SK-N-SH (cell line): ENCODE data around the gene IFNA16. TPM values are rescaled to one million over a fixed set of nuclear protein-coding genes. Genes with fewer than 3 reads are reported as not detected.
A peak's percentile ranks its signal among the peaks of the same experiment; 100 is the strongest.
"Not testable (repeated sequence)": the region's sequence is repeated elsewhere in the genome, so short reads cannot be mapped to it uniquely, and the experiment has no call there.

Source experiments
- CTCF ChIA-PET: fragments of 300-600, 350-600 bp; formaldehyde crosslinking; extraction: SDS; loops from one replicate; lab custom pipeline; 2021; lab: Yijun Ruan, JAX
- POLR2A ChIA-PET: fragments of 350-600 bp; sonication (Branson Sonifier 250); formaldehyde crosslinking; extraction: SDS; loops from one replicate; lab custom pipeline; 2020; ENCODE audit warnings: antibody characterized with exemption, inconsistent platforms; lab: Yijun Ruan, JAX
- DNase-seq: peaks from one replicate; pipeline ENCODE4 v3.0.0; 2012
- H2AFZ ChIP-seq: fragments of 200-600 bp; sonication (generic); 2 replicates; pipeline ENCODE4 v1.8.1; 2016; ENCODE audit warnings: antibody characterized with exemption, mild to moderate bottlenecking, low read depth
- H3F3A ChIP-seq: fragments of 200-600 bp; sonication (generic); replicated peaks from 2 replicates; pipeline ENCODE3; 2016; ENCODE audit warnings: antibody characterized with exemption, mild to moderate bottlenecking; ENCODE audit not compliant: insufficient read depth
- H3K27ac ChIP-seq, 2 experiments: fragments of 200-500 bp in 1 of 2; fragments of 200-600 bp in 1 of 2; sonication (Bioruptor generic) in 1 of 2; sonication (generic), shearing (Covaris generic) in 1 of 2; 2 replicates each; pipeline versions ENCODE4 v1.5.1 to v1.6.1; 2014 to 2016; ENCODE audit warnings: low read depth in 2 of 2, inconsistent platforms in 1 of 2, low read length in 1 of 2, mild to moderate bottlenecking in 1 of 2, mixed read lengths in 1 of 2
- H3K27me3 ChIP-seq: fragments of 200-600 bp; sonication (generic), shearing (Covaris generic); 2 replicates; pipeline ENCODE4 v1.6.1; 2016; ENCODE audit warnings: mixed run types; ENCODE audit not compliant: insufficient read depth
- H3K36me3 ChIP-seq, 2 experiments: fragments of 200-500 bp in 1 of 2; fragments of 200-600 bp in 1 of 2; sonication (Bioruptor generic) in 1 of 2; sonication (generic) in 1 of 2; replicated peaks in 1 of 2; 2 replicates each; pipeline versions ENCODE3 to v1.5.1; 2014 to 2016; ENCODE audit warnings: low read length in 1 of 2, mild to moderate bottlenecking in 1 of 2; ENCODE audit not compliant: insufficient read depth in 2 of 2, control insufficient read depth in 1 of 2
- H3K4me1 ChIP-seq, 2 experiments: fragments of 200-500 bp in 1 of 2; fragments of 200-600 bp in 1 of 2; sonication (Bioruptor generic) in 1 of 2; sonication (generic), shearing (Covaris generic) in 1 of 2; 2 replicates each; pipeline versions ENCODE4 v1.5.1 to v1.6.1; 2014 to 2016; ENCODE audit warnings: low read depth in 1 of 2, low read length in 1 of 2, mixed run types in 1 of 2; ENCODE audit not compliant: insufficient read depth in 2 of 2, control insufficient read depth in 1 of 2
- H3K4me2 ChIP-seq: fragments of 200-600 bp; sonication (generic), shearing (Covaris generic); 2 replicates; pipeline ENCODE4 v1.6.1; 2017; ENCODE audit warnings: mixed run types
- H3K4me3 ChIP-seq, 2 experiments: fragments of 200-500 bp in 1 of 2; fragments of 200-600 bp in 1 of 2; sonication (Bioruptor generic) in 1 of 2; sonication (generic), shearing (Covaris generic) in 1 of 2; 2 replicates each; pipeline versions ENCODE4 v1.5.1 to v1.8.1; 2014 to 2016; ENCODE audit warnings: low read depth in 2 of 2, inconsistent platforms in 1 of 2, low read length in 1 of 2, mild to moderate bottlenecking in 1 of 2, mixed read lengths in 1 of 2, moderate library complexity in 1 of 2
- H3K79me2 ChIP-seq: fragments of 200-600 bp; sonication (generic); 2 replicates; pipeline ENCODE4 v1.8.1; 2017; ENCODE audit warnings: mild to moderate bottlenecking; ENCODE audit not compliant: insufficient read depth
- H3K9ac ChIP-seq: fragments of 200-600 bp; sonication (generic); 2 replicates; pipeline ENCODE4 v1.6.1; 2017; ENCODE audit warnings: mixed run types
- H3K9me2 ChIP-seq: fragments of 200-600 bp; sonication (generic); 2 replicates; pipeline ENCODE4 v1.6.1; 2017; ENCODE audit warnings: mixed run types
- H3K9me3 ChIP-seq: fragments of 200-600 bp; sonication (generic); 2 replicates; pipeline ENCODE4 v1.6.1; 2017; ENCODE audit warnings: mixed run types, mild to moderate bottlenecking, moderate library complexity
- H4K20me1 ChIP-seq: fragments of 200-600 bp; sonication (generic); 2 replicates; pipeline ENCODE4 v1.6.1; 2017; ENCODE audit warnings: mild to moderate bottlenecking, mixed run types; ENCODE audit not compliant: insufficient read depth
- FOSL2 ChIP-seq: IDR thresholded peaks from 2 replicates; pipeline ENCODE4 v1.4.0; 2012; ENCODE audit warnings: low read depth, mild to moderate bottlenecking, moderate library complexity, borderline replicate concordance
- FOXJ3 ChIP-seq: sonication (generic); formaldehyde crosslinking; IDR thresholded peaks from 2 replicates; pipeline ENCODE4 v1.5.1; 2020; ENCODE audit warnings: mild to moderate bottlenecking, missing genetic modification reagents
- RAD21 ChIP-seq: IDR thresholded peaks from 2 replicates; pipeline ENCODE4 v1.6.1; 2012; ENCODE audit warnings: mild to moderate bottlenecking, low read length
- SMC3 ChIP-seq: IDR thresholded peaks from 2 replicates; pipeline ENCODE4 v1.6.1; 2012; ENCODE audit warnings: low read depth, low read length, improper control_type of control experiment
- WGBS: methylation state at CpG from one replicate; pipeline ENCODE4 v1.1.6; 2017; ENCODE audit warnings: low lambda C conversion rate; 5-methylcytosine and 5-hydroxymethylcytosine counted together
- polyA plus RNA-seq, 3 experiments: library from polyadenylated mRNA; depleted of rRNA; stranded (reverse); fragments of >200 nt; gene quantifications; 2 replicates each; pipeline ENCODE4 v1.2.3, GENCODE V29; 2012
- TF ChIP-seq, protein P1 (sequence below): fragments of 200-600 bp; sonication (generic); IDR thresholded peaks from 2 replicates; pipeline ENCODE4 v1.6.1; 2017; ENCODE audit warnings: antibody characterized with exemption, mild to moderate bottlenecking, moderate library complexity
- TF ChIP-seq, protein P2 (sequence below): fragments of 150-350 bp; IDR thresholded peaks from 2 replicates; pipeline ENCODE4 v1.6.1; 2017; ENCODE audit warnings: antibody characterized with exemption, low read length, low read depth, borderline replicate concordance

IFNA16 gene
- polyA plus RNA-seq, 1 of the 3 experiments (the other 2 are of a cell fraction): not detected

DNA sequence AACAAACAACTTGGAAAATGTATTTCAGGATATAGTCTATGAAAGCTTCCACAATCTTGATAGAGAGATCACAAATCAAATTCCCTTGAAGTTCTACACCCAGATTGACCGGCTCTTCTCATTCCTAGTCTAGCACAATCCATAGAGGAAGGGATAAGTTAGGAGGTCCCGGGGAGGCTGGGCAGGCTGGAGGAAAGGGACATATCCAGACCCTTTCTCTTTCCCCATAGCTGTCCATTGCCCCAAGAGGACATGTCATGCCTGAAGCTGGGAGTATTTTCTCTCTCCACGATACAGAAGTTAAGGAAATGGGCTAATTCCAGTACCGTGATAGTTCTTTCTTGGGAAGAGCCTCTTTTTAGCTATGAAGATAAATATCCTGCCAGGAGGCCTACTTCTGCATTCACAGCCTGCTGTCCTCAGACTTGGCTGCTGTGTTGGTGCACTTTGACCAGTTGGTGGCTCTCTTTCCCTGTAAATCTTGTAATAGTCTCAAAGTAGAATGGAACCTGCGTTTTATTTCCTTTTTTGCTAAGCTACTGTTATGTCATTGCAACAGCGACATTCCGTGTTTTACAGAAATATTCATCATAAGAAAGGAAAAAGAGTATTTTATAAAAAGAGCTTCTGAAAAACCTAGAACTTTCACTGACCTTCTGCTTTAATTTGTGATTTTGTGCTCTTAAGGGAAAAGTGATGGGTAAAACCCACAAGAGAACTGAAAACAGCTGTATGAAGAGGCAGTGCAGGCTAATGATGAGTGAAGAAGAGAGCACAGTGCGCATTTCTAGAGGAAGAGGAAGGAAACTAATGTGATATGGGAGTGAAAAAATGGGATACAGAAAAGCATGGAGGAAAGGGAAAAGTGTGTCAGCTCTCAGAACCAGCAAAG, 18.6 kb upstream of the IFNA16 start:
- H3K9ac ChIP-seq, H3K27ac ChIP-seq, H3K4me2 ChIP-seq, H3K4me1 ChIP-seq, H3K36me3 ChIP-seq, H3K79me2 ChIP-seq, H3K4me3 ChIP-seq, H2AFZ ChIP-seq, H4K20me1 ChIP-seq, H3K27me3 ChIP-seq, H3F3A ChIP-seq, POLR2A ChIA-PET, H3K9me2 ChIP-seq, H3K9me3 ChIP-seq: not testable (repeated sequence)
- CTCF ChIA-PET: interaction anchor here (0.6 to 2.7 kb wide), 15 partner anchors 16 to 555 kb away, joined by 3 to 14 read pairs (median 4); partner anchors contain the start of gene IFNW1
- WGBS: 6% methylated on average over 8 of the region's 8 CpGs
- TF ChIP-seq RAD21 (peak; percentile 62), SMC3 (0 out of 2 replicates have a peak, but pooled peaks have one; percentile 19)
- TF ChIP-seq, protein P1, sequence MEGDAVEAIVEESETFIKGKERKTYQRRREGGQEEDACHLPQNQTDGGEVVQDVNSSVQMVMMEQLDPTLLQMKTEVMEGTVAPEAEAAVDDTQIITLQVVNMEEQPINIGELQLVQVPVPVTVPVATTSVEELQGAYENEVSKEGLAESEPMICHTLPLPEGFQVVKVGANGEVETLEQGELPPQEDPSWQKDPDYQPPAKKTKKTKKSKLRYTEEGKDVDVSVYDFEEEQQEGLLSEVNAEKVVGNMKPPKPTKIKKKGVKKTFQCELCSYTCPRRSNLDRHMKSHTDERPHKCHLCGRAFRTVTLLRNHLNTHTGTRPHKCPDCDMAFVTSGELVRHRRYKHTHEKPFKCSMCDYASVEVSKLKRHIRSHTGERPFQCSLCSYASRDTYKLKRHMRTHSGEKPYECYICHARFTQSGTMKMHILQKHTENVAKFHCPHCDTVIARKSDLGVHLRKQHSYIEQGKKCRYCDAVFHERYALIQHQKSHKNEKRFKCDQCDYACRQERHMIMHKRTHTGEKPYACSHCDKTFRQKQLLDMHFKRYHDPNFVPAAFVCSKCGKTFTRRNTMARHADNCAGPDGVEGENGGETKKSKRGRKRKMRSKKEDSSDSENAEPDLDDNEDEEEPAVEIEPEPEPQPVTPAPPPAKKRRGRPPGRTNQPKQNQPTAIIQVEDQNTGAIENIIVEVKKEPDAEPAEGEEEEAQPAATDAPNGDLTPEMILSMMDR: peak; percentile 56
- DNase-seq: peak; percentile 3

DNA sequence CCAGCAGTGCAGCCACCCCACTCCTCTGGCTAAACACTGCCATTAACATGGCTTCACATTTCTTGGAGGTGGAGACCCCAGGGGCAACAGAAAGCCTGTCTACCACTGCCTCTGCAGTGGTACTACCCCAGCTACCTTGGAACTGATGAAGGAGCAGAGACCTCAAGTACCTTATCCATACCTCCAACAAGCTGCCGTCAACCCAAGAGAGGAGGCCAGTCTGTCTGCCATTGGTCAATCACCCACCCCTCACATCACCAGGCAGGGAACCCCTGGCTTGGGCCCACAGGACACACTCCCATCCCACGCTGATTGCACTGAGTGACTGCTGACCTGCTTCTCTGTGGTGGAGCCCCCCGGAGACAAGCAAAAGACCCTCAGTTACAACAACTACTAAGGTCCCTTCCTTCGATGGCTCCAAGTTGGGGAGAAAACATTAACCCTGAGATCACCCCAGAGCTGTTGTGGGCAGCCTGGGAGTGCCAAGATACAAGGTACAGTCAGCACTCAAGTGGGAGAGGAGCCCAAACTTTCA, 17.1 kb upstream of the IFNA16 start:
- H3K4me3 ChIP-seq: no peak overlapping the region
- TF ChIP-seq FOSL2: no peak
- no peak for TF ChIP-seq FOXJ3 (CRISPR knock-in tag)
- TF ChIP-seq, all 33 proteins: peak for 0
- Histone ChIP-seq H3K4me1 (no peaks in the 10 kb centered on the region), H3K9me2 (no peaks in the 10 kb centered on the region), H4K20me1 (no peaks in the 10 kb centered on the region), H3F3A (no peaks in the 10 kb centered on the region), H3K27me3 (no peaks in the 10 kb centered on the region), H3K9me3 (no peaks in the 10 kb centered on the region), H3K27ac (no peak overlapping the region), H2AFZ (no peak overlapping the region), H3K79me2 (no peaks in the 10 kb centered on the region), H3K36me3 (no peaks in the 10 kb centered on the region), H3K4me2 (no peak overlapping the region), H3K9ac (no peak overlapping the region)
- CTCF ChIA-PET: interaction anchor here (1.1 to 2.7 kb wide), 3 partner anchors 17 to 92 kb away, joined by 3 to 14 read pairs (median 4); partner anchors contain the start of gene IFNW1
- WGBS: 0% methylated on average over 3 of the region's 4 CpGs
- POLR2A ChIA-PET: no interaction called here
- DNase-seq: no peak

DNA sequence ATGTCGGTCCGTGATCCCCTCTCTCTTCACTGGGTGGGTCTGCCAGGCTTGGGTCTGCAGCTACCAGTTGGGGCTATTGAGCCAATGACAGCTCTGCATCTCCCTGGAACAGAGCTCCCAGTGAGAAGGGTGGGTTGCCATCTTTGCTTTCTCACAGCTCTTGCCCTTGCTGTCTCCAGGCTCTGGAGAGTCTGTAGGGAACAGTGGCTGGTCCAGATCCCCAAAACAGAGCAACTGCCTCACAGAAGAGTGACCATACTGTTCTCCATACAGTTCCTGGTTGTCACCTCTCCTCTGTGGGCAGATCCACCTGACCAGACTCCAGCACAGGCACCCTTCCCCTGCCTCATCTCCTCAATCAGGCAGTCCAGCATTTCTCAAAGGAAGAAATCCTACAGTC, 16.1 kb upstream of the IFNA16 start:
- no peaks in the 10 kb centered on the region for H3K27me3 ChIP-seq
- no peak overlapping the region for H3K4me3 ChIP-seq
- H3K79me2 ChIP-seq: no peaks in the 10 kb centered on the region
- H4K20me1 ChIP-seq: no peaks in the 10 kb centered on the region
- H2AFZ ChIP-seq: no peak overlapping the region
- H3K9me2 ChIP-seq: no peaks in the 10 kb centered on the region
- H3K27ac ChIP-seq: no peak overlapping the region
- ChIA-PET CTCF (interaction anchor here (1.1 to 1.9 kb wide), 2 partner anchors 50 to 85 kb away, joined by 3 to 4 read pairs; no protein-coding TSS in a partner anchor), POLR2A (no interaction called here)
- TF ChIP-seq, protein P2, sequence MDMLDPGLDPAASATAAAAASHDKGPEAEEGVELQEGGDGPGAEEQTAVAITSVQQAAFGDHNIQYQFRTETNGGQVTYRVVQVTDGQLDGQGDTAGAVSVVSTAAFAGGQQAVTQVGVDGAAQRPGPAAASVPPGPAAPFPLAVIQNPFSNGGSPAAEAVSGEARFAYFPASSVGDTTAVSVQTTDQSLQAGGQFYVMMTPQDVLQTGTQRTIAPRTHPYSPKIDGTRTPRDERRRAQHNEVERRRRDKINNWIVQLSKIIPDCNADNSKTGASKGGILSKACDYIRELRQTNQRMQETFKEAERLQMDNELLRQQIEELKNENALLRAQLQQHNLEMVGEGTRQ: no peak
- TF ChIP-seq RAD21: no peak
- no peaks in the 10 kb centered on the region for H3K4me1 ChIP-seq
- 7% methylated on average over 2 of the region's 2 CpGs for WGBS
- no peaks in the 10 kb centered on the region for H3K36me3 ChIP-seq
- no peak overlapping the region for H3K9ac ChIP-seq
- DNase-seq: no peak
- no peak overlapping the region for H3K4me2 ChIP-seq
- H3F3A ChIP-seq: no peaks in the 10 kb centered on the region
- H3K9me3 ChIP-seq: no peaks in the 10 kb centered on the region
